Neutrophil (primary cell): ENCODE data around the gene CNTNAP2.

Source experiments
- H3K27ac ChIP-seq: fragments of 200-600 bp; sonication (generic); 2 replicates; pipeline ENCODE4 v1.5.1; 2016; ENCODE audit warnings: mild to moderate bottlenecking, moderate library complexity
- H3K27me3 ChIP-seq: fragments of 200-600 bp; sonication (generic); 2 replicates; pipeline ENCODE4 v1.6.0; 2016; ENCODE audit warnings: mild to moderate bottlenecking
- H3K36me3 ChIP-seq: fragments of 200-600 bp; sonication (generic); 2 replicates; pipeline ENCODE4 v1.5.1; 2017
- H3K4me1 ChIP-seq, 2 experiments: fragments of 200-600 bp in 1 of 2; sonication (generic) in 1 of 2; 1 replicate in 1 of 2; 2 replicates in 1 of 2; pipeline versions ENCODE4 v1.5.1 to v1.6.1; 2013 to 2016; ENCODE audit warnings: low read depth in 1 of 2, low read length in 1 of 2, mild to moderate bottlenecking in 1 of 2, moderate library complexity in 1 of 2; ENCODE audit not compliant: control insufficient read depth in 1 of 2, insufficient read depth in 1 of 2
- H3K4me3 ChIP-seq, 2 experiments: fragments of 200-600 bp in 1 of 2; sonication (generic) in 1 of 2; 1 replicate in 1 of 2; 2 replicates in 1 of 2; pipeline ENCODE4 v1.5.1; 2013 to 2016; ENCODE audit warnings: low read depth in 1 of 2, low read length in 1 of 2, mild to moderate bottlenecking in 1 of 2, moderate library complexity in 1 of 2
- H3K9me3 ChIP-seq: fragments of 200-600 bp; sonication (generic); 2 replicates; pipeline ENCODE4 v1.5.1; 2016
- TF ChIP-seq, protein P1 (sequence below): fragments of 200-600 bp; sonication (generic); IDR thresholded peaks from 2 replicates; pipeline ENCODE4 v1.5.1; 2016; ENCODE audit warnings: antibody characterized with exemption

Gene CNTNAP2

DNA sequence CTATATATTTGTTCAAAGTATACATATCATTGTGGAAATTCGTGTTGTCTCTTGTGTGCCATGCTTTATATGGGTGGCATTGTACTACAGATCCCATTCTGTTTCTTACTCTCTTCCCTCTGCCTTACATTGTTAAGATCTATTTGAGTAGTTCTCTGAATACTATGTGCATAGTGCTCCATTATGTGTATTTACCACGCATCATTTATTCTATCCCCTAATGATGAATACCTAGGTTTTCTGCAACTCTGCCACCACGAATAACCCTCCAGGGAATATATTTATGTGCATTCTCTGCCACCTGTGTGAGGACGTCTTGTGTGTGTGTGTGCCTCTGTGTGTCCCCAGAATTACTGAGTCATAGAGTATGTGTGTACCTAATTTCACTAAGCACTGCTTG, 2042.7 kb downstream of the CNTNAP2 start:
- Histone ChIP-seq H3K4me3 (no peak overlapping the region), H3K27me3 (no peaks in the 10 kb centered on the region), H3K4me1 (no peaks in the 10 kb centered on the region), H3K27ac (no peak overlapping the region), H3K36me3 (no peaks in the 10 kb centered on the region), H3K9me3 (no peaks in the 10 kb centered on the region)
- TF ChIP-seq, protein P1, sequence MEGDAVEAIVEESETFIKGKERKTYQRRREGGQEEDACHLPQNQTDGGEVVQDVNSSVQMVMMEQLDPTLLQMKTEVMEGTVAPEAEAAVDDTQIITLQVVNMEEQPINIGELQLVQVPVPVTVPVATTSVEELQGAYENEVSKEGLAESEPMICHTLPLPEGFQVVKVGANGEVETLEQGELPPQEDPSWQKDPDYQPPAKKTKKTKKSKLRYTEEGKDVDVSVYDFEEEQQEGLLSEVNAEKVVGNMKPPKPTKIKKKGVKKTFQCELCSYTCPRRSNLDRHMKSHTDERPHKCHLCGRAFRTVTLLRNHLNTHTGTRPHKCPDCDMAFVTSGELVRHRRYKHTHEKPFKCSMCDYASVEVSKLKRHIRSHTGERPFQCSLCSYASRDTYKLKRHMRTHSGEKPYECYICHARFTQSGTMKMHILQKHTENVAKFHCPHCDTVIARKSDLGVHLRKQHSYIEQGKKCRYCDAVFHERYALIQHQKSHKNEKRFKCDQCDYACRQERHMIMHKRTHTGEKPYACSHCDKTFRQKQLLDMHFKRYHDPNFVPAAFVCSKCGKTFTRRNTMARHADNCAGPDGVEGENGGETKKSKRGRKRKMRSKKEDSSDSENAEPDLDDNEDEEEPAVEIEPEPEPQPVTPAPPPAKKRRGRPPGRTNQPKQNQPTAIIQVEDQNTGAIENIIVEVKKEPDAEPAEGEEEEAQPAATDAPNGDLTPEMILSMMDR: no peak

DNA sequence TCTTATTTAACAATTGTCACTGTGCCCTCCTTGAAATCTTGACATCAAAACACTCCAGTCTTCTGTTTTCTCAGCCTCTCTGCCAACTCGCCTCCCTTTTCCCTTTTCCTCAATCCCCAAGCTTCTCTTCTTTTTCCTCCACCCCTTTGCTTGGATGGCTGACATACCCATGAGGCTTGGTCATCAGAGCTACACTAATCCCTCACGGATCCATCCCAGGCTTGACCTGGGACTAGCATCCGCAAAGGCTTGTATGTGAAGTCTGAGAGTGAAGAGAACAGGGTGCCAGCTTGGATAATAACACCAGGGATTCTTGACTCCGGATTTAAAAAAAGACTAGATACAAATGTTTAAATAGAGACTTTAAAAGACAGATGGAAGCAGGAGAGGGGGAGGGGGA, 2045.2 kb downstream of the CNTNAP2 start:
- Histone ChIP-seq H3K27ac (no peak overlapping the region), H3K4me1 (no peaks in the 10 kb centered on the region), H3K4me3 (no peak overlapping the region), H3K36me3 (no peaks in the 10 kb centered on the region), H3K27me3 (no peaks in the 10 kb centered on the region), H3K9me3 (no peaks in the 10 kb centered on the region)
- TF ChIP-seq, protein P1: no peak

GRCh38 chr7:148162808-148163207, 2046.2 kb downstream of the CNTNAP2 start:
- no peaks in the 10 kb centered on the region for H3K27me3 ChIP-seq
- H3K4me3 ChIP-seq: no peak overlapping the region
- no peaks in the 10 kb centered on the region for H3K4me1 ChIP-seq
- H3K36me3 ChIP-seq: no peaks in the 10 kb centered on the region
- TF ChIP-seq, protein P1: no peak
- no peaks in the 10 kb centered on the region for H3K9me3 ChIP-seq
- no peak overlapping the region for H3K27ac ChIP-seq

DNA sequence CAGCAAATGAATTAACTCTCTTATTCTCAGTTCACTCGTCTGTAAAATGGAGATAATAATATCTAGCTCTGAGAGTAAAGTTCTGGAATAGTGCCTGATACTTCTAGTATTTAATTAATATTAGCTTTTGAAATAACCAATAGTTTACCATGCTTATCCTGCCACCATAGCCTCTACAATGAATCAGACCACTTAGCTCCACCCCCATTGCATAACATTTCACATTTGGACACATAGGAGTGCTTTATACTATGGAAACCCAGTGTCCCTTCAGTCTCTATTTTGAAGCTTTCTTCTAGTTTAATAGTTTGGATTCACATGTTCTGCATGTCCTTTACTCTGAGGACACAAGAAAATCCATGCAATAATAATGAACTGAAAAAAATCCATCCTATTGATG, 2046.6 kb downstream of the CNTNAP2 start:
- H3K4me3 ChIP-seq: no peak overlapping the region
- no peaks in the 10 kb centered on the region for H3K27me3 ChIP-seq
- H3K36me3 ChIP-seq: no peaks in the 10 kb centered on the region
- TF ChIP-seq, protein P1: no peak
- H3K9me3 ChIP-seq: no peaks in the 10 kb centered on the region
- H3K27ac ChIP-seq: no peak overlapping the region
- no peaks in the 10 kb centered on the region for H3K4me1 ChIP-seq

GRCh38 chr7:148172920-148173319, 2056.3 kb downstream of the CNTNAP2 start:
- Histone ChIP-seq H3K27me3 (no peaks in the 10 kb centered on the region), H3K9me3 (no peaks in the 10 kb centered on the region), H3K4me1 (no peaks in the 10 kb centered on the region), H3K27ac (no peak overlapping the region), H3K36me3 (no peaks in the 10 kb centered on the region), H3K4me3 (no peak overlapping the region)
- TF ChIP-seq, protein P1: no peak

DNA sequence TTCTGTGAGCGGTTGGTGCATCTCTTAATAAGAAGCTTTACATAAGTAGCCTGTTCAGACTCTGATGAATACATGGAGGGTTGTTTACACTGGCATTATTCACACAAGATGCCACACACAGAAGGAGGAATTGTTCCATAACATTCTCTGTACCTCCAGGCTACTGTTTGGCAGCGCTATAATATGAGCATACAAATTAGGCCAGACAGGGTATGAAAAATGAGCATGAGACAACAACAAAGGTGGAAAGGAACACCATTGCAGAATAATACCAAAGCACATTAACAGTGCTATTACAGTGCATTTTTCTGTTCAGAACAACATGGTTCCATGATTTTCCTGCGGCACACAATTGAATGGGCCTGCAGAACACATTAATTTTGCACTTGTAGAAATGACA, 2056.8 kb downstream of the CNTNAP2 start:
- no peaks in the 10 kb centered on the region for H3K27me3 ChIP-seq
- H3K4me1 ChIP-seq: no peaks in the 10 kb centered on the region
- TF ChIP-seq, protein P1: no peak
- H3K9me3 ChIP-seq: no peaks in the 10 kb centered on the region
- H3K4me3 ChIP-seq: no peak overlapping the region
- H3K27ac ChIP-seq: no peak overlapping the region
- H3K36me3 ChIP-seq: no peaks in the 10 kb centered on the region
